ENCODE measurements around the gene DOK5.

- TF ChIP-seq, protein P1, sequence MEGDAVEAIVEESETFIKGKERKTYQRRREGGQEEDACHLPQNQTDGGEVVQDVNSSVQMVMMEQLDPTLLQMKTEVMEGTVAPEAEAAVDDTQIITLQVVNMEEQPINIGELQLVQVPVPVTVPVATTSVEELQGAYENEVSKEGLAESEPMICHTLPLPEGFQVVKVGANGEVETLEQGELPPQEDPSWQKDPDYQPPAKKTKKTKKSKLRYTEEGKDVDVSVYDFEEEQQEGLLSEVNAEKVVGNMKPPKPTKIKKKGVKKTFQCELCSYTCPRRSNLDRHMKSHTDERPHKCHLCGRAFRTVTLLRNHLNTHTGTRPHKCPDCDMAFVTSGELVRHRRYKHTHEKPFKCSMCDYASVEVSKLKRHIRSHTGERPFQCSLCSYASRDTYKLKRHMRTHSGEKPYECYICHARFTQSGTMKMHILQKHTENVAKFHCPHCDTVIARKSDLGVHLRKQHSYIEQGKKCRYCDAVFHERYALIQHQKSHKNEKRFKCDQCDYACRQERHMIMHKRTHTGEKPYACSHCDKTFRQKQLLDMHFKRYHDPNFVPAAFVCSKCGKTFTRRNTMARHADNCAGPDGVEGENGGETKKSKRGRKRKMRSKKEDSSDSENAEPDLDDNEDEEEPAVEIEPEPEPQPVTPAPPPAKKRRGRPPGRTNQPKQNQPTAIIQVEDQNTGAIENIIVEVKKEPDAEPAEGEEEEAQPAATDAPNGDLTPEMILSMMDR (IDR thresholded peaks at IDR 0.05) = no peak
- TF ChIP-seq POLR2AphosphoS5 (IDR thresholded peaks at IDR 0.05) = no peak
Measured at GRCh38 chr20:54619181-54619580, 143.8 kb downstream of the DOK5 start.

All from prostate gland (tissue), 2 donors.